WTC11 (cell line): ENCODE measurements around the gene TSPAN5. TPM values are rescaled to one million over a fixed set of nuclear protein-coding genes. Genes with fewer than 3 reads are reported as not detected.

Source experiments
- ATAC-seq: fragments of 200-7000 bp; cut with Tn5 transposase; 2 replicates; pipeline ENCODE4 v1.10.0; 2021; ENCODE audit warnings: mild to moderate bottlenecking, moderate library complexity
- CTCF ChIA-PET: fragments of 300-600 bp; sonication (Branson Sonifier 250); formaldehyde crosslinking; loops from one replicate; lab custom pipeline; 2021; ENCODE audit warnings: antibody characterized with exemption; lab: Charles Lee
- POLR2A ChIA-PET: fragments of 350-600 bp; sonication (Branson Sonifier 250); formaldehyde crosslinking; loops from one replicate; lab custom pipeline; 2021; ENCODE audit warnings: antibody characterized with exemption; lab: Charles Lee
- DNase-seq: peaks from one replicate; pipeline ENCODE4 v3.0.0; 2021; ENCODE audit warnings: low spot score
- H3K27ac Mint-ChIP-seq: 2 replicates; pipeline ENCODE4 v1.8.0; 2021; ENCODE audit warnings: mixed read lengths
- H3K27me3 Mint-ChIP-seq: 2 replicates; pipeline ENCODE4 v1.8.0; 2021; ENCODE audit warnings: low read depth, mild to moderate bottlenecking, moderate library complexity, mixed read lengths
- H3K36me3 Mint-ChIP-seq: 2 replicates; pipeline ENCODE4 v1.8.0; 2021; ENCODE audit warnings: mixed read lengths
- H3K4me1 Mint-ChIP-seq: 2 replicates; pipeline ENCODE4 v1.8.0; 2022; ENCODE audit warnings: mixed read lengths
- H3K4me3 Mint-ChIP-seq: 2 replicates; pipeline ENCODE4 v1.8.0; 2021; ENCODE audit warnings: mild to moderate bottlenecking, moderate library complexity, mixed read lengths
- H3K9me3 Mint-ChIP-seq: 2 replicates; pipeline ENCODE4 v1.8.0; 2021; ENCODE audit warnings: mixed read lengths
- AR ChIP-seq: fragments of 250-450 bp; sonication (Bioruptor Pico); IDR thresholded peaks from 2 replicates; pipeline ENCODE4 v1.9.0; 2021; ENCODE audit warnings: mild to moderate bottlenecking
- ATF6 ChIP-seq: sonication (generic); formaldehyde crosslinking; IDR thresholded peaks from 2 replicates; pipeline ENCODE4 v1.8.1; 2023; ENCODE audit warnings: mild to moderate bottlenecking, missing genetic modification reagents
- CDX4 ChIP-seq: fragments of 250-450 bp; sonication (Bioruptor Pico); IDR thresholded peaks from 2 replicates; pipeline ENCODE4 v1.9.0; 2021; ENCODE audit warnings: moderate library complexity, mild to moderate bottlenecking, inconsistent platforms, borderline replicate concordance
- ELF4 ChIP-seq: sonication (generic); formaldehyde crosslinking; IDR thresholded peaks from 2 replicates; pipeline ENCODE4 v1.8.1; 2022; ENCODE audit warnings: low read depth, mild to moderate bottlenecking, moderate library complexity, missing genetic modification reagents
- GABPB1 ChIP-seq: sonication (generic); formaldehyde crosslinking; IDR thresholded peaks from 2 replicates; pipeline ENCODE4 v1.8.1; 2023; ENCODE audit warnings: mild to moderate bottlenecking, missing genetic modification reagents
- HMGXB4 ChIP-seq: sonication (generic); formaldehyde crosslinking; IDR thresholded peaks from 2 replicates; pipeline ENCODE4 v1.8.1; 2023; ENCODE audit warnings: mild to moderate bottlenecking, moderate library complexity, missing genetic modification reagents
- JUN ChIP-seq: sonication (generic); formaldehyde crosslinking; IDR thresholded peaks from 2 replicates; pipeline ENCODE4 v1.8.0; 2023; ENCODE audit warnings: mild to moderate bottlenecking, missing genetic modification reagents
- KAT7 ChIP-seq: sonication (generic); formaldehyde crosslinking; IDR thresholded peaks from 2 replicates; pipeline ENCODE4 v1.8.1; 2023; ENCODE audit warnings: missing genetic modification reagents, mild to moderate bottlenecking, borderline replicate concordance
- MYBL2 ChIP-seq: sonication (generic); formaldehyde crosslinking; IDR thresholded peaks from 2 replicates; pipeline ENCODE4 v1.8.1; 2023; ENCODE audit warnings: mild to moderate bottlenecking, moderate library complexity, missing genetic modification reagents
- PRDM15 ChIP-seq: sonication (generic); formaldehyde crosslinking; IDR thresholded peaks from 2 replicates; pipeline ENCODE4 v1.8.0; 2022; ENCODE audit warnings: missing genetic modification reagents
- RORB ChIP-seq: fragments of 250-450 bp; sonication (Bioruptor Pico); IDR thresholded peaks from 2 replicates; pipeline ENCODE4 v1.9.0; 2021; ENCODE audit warnings: mild to moderate bottlenecking
- SMAD3 ChIP-seq: sonication (generic); formaldehyde crosslinking; IDR thresholded peaks from 2 replicates; pipeline ENCODE4 v1.8.0; 2022; ENCODE audit warnings: missing genetic modification reagents, mild to moderate bottlenecking, borderline replicate concordance
- TCF7 ChIP-seq: sonication (generic); formaldehyde crosslinking; IDR thresholded peaks from 2 replicates; pipeline ENCODE4 v1.8.0; 2022; ENCODE audit warnings: mild to moderate bottlenecking, low read depth, missing genetic modification reagents, moderate library complexity
- ZNF671 ChIP-seq: fragments of 250-450 bp; sonication (Bioruptor Pico); IDR thresholded peaks from 2 replicates; pipeline ENCODE4 v1.8.0; 2021; ENCODE audit warnings: mild to moderate bottlenecking
- total RNA-seq: library from RNA; stranded (reverse); gene quantifications from 3 replicates; pipeline ENCODE4 v1.2.3, GENCODE V29; 2021
- TF ChIP-seq, protein P1 (sequence below): sonication (generic); formaldehyde crosslinking; IDR thresholded peaks from 2 replicates; pipeline ENCODE4 v1.8.0; 2023; ENCODE audit warnings: mild to moderate bottlenecking, missing genetic modification reagents
- TF ChIP-seq, protein P2 (sequence below): fragments of 250-450 bp; sonication (Bioruptor Pico); IDR thresholded peaks from 2 replicates; pipeline ENCODE4 v2.1.2; 2022; ENCODE audit warnings: mild to moderate bottlenecking, moderate library complexity
- TF ChIP-seq, protein P3 (sequence below): sonication (generic); formaldehyde crosslinking; conservative IDR thresholded peaks from 2 replicates; pipeline ENCODE4 v1.8.1; 2022; ENCODE audit warnings: mild to moderate bottlenecking, missing genetic modification reagents

The TSPAN5 gene
- total RNA-seq, 1 experiment from 2014 or later: 22.7 TPM

- TF ChIP-seq, protein P1, sequence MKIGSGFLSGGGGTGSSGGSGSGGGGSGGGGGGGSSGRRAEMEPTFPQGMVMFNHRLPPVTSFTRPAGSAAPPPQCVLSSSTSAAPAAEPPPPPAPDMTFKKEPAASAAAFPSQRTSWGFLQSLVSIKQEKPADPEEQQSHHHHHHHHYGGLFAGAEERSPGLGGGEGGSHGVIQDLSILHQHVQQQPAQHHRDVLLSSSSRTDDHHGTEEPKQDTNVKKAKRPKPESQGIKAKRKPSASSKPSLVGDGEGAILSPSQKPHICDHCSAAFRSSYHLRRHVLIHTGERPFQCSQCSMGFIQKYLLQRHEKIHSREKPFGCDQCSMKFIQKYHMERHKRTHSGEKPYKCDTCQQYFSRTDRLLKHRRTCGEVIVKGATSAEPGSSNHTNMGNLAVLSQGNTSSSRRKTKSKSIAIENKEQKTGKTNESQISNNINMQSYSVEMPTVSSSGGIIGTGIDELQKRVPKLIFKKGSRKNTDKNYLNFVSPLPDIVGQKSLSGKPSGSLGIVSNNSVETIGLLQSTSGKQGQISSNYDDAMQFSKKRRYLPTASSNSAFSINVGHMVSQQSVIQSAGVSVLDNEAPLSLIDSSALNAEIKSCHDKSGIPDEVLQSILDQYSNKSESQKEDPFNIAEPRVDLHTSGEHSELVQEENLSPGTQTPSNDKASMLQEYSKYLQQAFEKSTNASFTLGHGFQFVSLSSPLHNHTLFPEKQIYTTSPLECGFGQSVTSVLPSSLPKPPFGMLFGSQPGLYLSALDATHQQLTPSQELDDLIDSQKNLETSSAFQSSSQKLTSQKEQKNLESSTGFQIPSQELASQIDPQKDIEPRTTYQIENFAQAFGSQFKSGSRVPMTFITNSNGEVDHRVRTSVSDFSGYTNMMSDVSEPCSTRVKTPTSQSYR: no peak
- no peak for TF ChIP-seq AR (CRISPR knock-in tag)
- no peak for TF ChIP-seq HMGXB4 (CRISPR knock-in tag)
- no peak for TF ChIP-seq ATF6
- no peak for TF ChIP-seq JUN (CRISPR knock-in tag)
- TF ChIP-seq, all 79 proteins: peak for 0
These were observed 188.0 kb downstream of the TSPAN5 start (continued) for GRCh38 chr4:98470366-98470765.

DNA sequence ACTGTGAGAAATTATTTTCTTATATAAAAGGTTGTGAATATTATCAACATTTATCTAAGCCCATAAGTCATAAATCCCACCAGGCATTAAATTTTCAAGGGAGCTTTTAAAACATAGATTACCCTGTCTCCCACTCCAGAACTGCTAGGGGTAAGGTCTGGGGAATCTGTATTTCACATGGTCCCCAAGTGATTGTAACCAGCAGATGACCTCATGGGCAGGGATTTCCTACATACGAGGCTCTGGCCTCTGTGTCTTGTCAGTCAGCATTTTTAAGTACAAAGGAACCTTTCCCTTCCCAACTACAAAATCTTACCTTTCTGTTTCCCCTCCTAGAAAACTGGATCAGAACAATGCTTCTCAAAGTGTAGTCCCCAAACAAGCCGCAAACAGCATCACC, 188.6 kb downstream of the TSPAN5 start:
- Mint-ChIP-seq H3K4me3 (no peak overlapping the region), H3K9me3 (no peaks in the 10 kb centered on the region), H3K27me3 (no peaks in the 10 kb centered on the region), H3K27ac (no peak overlapping the region), H3K4me1 (peaks cover 16% of the 10 kb centered on the region), H3K36me3 (peaks cover 26% of the 10 kb centered on the region)
- ChIA-PET POLR2A (no interaction called here), CTCF (interaction anchor here (0.7 kb wide), 1 partner anchor 327 kb away, joined by 3 read pairs; the partner anchor contains the start of gene STPG2)
- DNase-seq (no peak), ATAC-seq (no peak)
- no peak for TF ChIP-seq ZNF671 (CRISPR knock-in tag)

DNA sequence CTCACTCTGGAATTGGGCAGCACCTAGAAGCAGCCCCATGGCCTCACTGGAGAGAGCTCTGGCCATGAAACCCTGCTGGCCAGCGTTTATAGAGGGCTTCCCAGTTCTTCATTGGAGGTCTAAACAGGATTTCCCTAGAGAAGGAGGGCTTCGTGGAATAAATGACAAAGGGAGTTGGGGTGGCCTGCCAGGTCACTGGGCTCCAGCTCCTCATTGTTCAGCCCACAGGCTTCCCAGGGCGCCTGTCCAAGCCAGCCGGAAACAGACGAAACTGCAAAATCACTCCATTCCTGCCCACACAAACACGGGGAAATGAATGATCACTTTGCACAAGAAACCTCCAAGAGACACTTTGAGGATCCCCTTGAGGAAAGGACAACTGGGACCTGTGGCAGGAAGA, 189.7 kb downstream of the TSPAN5 start:
- Mint-ChIP-seq H3K36me3 (peaks cover 19% of the 10 kb centered on the region), H3K4me1 (peaks cover 16% of the 10 kb centered on the region), H3K9me3 (no peaks in the 10 kb centered on the region), H3K27ac (peak overlapping the region; percentile 69), H3K27me3 (no peaks in the 10 kb centered on the region), H3K4me3 (no peak overlapping the region)
- ATAC-seq (no peak), DNase-seq (no peak)
- ChIA-PET CTCF (interaction anchor here (1.1 to 2.5 kb wide), 8 partner anchors 7 to 990 kb away, joined by 3 to 18 read pairs (median 11); partner anchors contain the start of gene TSPAN5), POLR2A (interaction anchor here (2.3 kb wide), 1 partner anchor 190 kb away, joined by 6 read pairs; the partner anchor contains the start of gene TSPAN5)
- TF ChIP-seq SMAD3 (CRISPR knock-in tag) (no peak), KAT7 (CRISPR knock-in tag) (no peak), RORB (no peak), ELF4 (CRISPR knock-in tag) (no peak), GABPB1 (no peak), CDX4 (CRISPR knock-in tag) (no peak), TCF7 (no peak), MYBL2 (CRISPR knock-in tag) (no peak), PRDM15 (CRISPR knock-in tag) (no peak)
- TF ChIP-seq, protein P2, sequence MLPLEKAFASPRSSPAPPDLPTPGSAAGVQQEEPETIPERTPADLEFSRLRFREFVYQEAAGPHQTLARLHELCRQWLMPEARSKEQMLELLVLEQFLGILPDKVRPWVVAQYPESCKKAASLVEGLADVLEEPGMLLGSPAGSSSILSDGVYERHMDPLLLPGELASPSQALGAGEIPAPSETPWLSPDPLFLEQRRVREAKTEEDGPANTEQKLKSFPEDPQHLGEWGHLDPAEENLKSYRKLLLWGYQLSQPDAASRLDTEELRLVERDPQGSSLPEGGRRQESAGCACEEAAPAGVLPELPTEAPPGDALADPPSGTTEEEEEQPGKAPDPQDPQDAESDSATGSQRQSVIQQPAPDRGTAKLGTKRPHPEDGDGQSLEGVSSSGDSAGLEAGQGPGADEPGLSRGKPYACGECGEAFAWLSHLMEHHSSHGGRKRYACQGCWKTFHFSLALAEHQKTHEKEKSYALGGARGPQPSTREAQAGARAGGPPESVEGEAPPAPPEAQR: no peak
- TF ChIP-seq, protein P3, sequence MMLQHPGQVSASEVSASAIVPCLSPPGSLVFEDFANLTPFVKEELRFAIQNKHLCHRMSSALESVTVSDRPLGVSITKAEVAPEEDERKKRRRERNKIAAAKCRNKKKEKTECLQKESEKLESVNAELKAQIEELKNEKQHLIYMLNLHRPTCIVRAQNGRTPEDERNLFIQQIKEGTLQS (CRISPR knock-in tag): no peak
